LNCaP clone FGC (cell line): Measurements from ENCODE around the gene FTSJ3.

ENCODE experiments used
- DNase-seq: peaks from one replicate; pipeline ENCODE4 v3.0.0-alpha.2; 2011; ENCODE audit warnings: low read depth
- H3K4me3 ChIP-seq: 2 replicates; pipeline ENCODE4 v1.5.1; 2011; ENCODE audit warnings: mild to moderate bottlenecking, low read depth, low read length, control low read depth
- CTCF ChIP-seq: IDR thresholded peaks from 2 replicates; pipeline ENCODE4 v1.5.1; 2012; ENCODE audit warnings: mild to moderate bottlenecking; ENCODE audit not compliant: control insufficient read depth, insufficient read depth; ENCODE audit errors: extremely low read depth

Gene FTSJ3

GRCh38 chr17:63783522-63783921 lies 43.9 kb downstream of the FTSJ3 start:
- no peak for TF ChIP-seq CTCF
- DNase-seq = no peak
- H3K4me3 ChIP-seq = no peak overlapping the region

DNA sequence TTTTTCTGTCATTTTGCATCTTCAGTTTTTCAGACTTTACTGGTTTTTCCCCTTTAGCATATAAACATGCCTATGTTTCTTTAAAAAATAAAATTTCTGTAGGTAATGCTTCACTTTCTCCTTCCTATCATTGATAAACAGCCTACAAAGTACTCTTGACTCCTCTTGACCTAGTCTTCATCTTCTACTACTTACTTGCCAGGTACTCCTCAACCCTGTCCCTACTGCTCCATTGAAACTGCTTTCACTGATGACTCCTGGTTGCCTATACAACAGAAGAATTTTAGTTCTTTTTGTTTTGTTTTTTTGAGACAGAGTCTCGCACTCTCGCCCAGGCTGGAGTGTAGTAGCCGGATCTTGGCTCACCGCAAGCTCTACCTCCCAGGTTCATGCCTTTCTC lies 46.5 kb downstream of the FTSJ3 start:
- TF ChIP-seq CTCF = no peak
- no peak for DNase-seq
- peak overlapping the region; percentile 36 for H3K4me3 ChIP-seq

DNA sequence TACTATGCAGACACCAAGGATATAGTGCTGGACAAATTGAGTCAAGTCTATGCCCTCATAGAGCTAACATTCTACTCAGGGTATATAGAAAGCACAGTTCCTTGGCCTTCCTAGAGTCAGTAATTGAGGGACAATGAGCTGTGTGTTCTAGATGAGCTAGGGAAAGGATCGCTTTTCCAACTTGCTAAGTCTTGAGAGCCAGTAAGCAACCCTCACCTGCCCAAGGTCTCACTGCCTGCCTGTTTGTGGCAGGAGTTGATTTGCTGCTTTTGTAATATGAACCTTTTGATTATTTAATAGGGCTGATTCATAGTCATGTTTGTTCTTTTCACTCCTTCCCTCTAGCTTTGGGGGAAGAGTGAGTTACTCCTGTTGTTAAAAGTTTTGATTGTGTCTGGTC lies 47.0 kb downstream of the FTSJ3 start:
- no peak for TF ChIP-seq CTCF
- DNase-seq = peak; percentile 83
- peak overlapping the region; percentile 36 for H3K4me3 ChIP-seq

DNA sequence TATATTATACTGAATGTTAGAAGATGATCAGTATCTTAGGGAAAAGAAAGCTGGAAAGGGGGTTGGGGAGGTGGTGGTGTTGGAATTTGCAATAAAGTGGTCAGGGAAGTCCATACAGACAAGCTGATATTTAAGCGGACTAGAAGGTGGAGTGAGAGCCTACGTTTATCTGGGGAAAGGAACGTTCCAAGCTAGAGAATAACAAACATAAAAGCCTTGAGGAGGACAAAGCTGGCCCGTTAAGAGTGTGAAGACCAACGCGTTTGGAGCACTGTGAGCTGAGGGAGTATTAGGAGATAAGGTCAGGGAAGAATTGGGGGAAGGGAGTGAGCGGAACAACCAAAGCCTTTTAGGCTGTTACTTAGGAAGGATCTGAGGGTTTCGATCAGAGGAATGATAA lies 52.0 kb downstream of the FTSJ3 start:
- DNase-seq = no peak
- peak overlapping the region; percentile 100 for H3K4me3 ChIP-seq
- no peak for TF ChIP-seq CTCF

GRCh38 chr17:63774969-63775265 lies 52.5 kb downstream of the FTSJ3 start:
- DNase-seq = no peak

GRCh38 chr17:63774141-63774968 lies 53.1 kb downstream of the FTSJ3 start, which contains the start of gene DDX42:
Gene DDX42, plus strand, starts transcription at chr17:63774170. Its CDS starts 12,880 bp downstream, at chr17:63787050.
- H3K4me3 ChIP-seq = peak within 1 kb of the TSS; percentile 100
- no peak for DNase-seq
- TF ChIP-seq CTCF = 0 out of 2 replicates have a peak, but pooled peaks have one; percentile 10

More at GRCh38 chr17:63774969-63775265, 52.5 kb downstream of the FTSJ3 start:
- no peak for TF ChIP-seq CTCF
- H3K4me3 ChIP-seq = peak overlapping the region; percentile 100
